MCF 10A (cell line): Measurements from ENCODE around the gene PHF21A. TPM values are rescaled to one million over a fixed set of nuclear protein-coding genes. Genes with fewer than 3 reads are reported as not detected.
"Not testable (repeated sequence)": the region's sequence is repeated elsewhere in the genome, so short reads cannot be mapped to it uniquely, and the experiment has no call there.

Experiments used
- BruUV-seq: library from RNA; stranded (reverse); fragments of 400-500 nt; replicated peaks from 2 replicates; lab custom pipeline; 2021; lab: Mats Ljungman, UMichigan
- CTCF ChIA-PET: fragments of 300-600 bp; sonication (Branson Sonifier 250); formaldehyde crosslinking; extraction: SDS; loops from one replicate; lab custom pipeline; 2021; ENCODE audit warnings: antibody characterized with exemption, inconsistent platforms; lab: Yijun Ruan, JAX
- POLR2A ChIA-PET: fragments of 300-600, 350-650 bp; sonication (Branson Sonifier 250); formaldehyde crosslinking; extraction: SDS; loops from one replicate; lab custom pipeline; 2020; ENCODE audit warnings: antibody characterized with exemption, inconsistent platforms; lab: Yijun Ruan, JAX
- DNase-seq: peaks from one replicate; pipeline ENCODE4 v3.0.0-alpha.2; 2018; ENCODE audit not compliant: unreplicated experiment
- H3K27ac Mint-ChIP-seq: one replicate; pipeline ENCODE4 v1.8.0; 2022; ENCODE audit warnings: mild to moderate bottlenecking, low read depth, mixed read lengths; ENCODE audit not compliant: unreplicated experiment
- H3K27me3 Mint-ChIP-seq: one replicate; pipeline ENCODE4 v1.8.0; 2022; ENCODE audit warnings: mixed read lengths; ENCODE audit not compliant: insufficient read depth, unreplicated experiment
- H3K36me3 Mint-ChIP-seq: one replicate; pipeline ENCODE4 v1.8.0; 2022; ENCODE audit warnings: mild to moderate bottlenecking, moderate library complexity, mixed read lengths; ENCODE audit not compliant: insufficient read depth, unreplicated experiment
- H3K4me1 Mint-ChIP-seq: one replicate; pipeline ENCODE4 v1.8.0; 2022; ENCODE audit warnings: mixed read lengths; ENCODE audit not compliant: insufficient read depth, unreplicated experiment
- H3K4me3 Mint-ChIP-seq: one replicate; pipeline ENCODE4 v1.8.0; 2022; ENCODE audit warnings: mild to moderate bottlenecking, moderate library complexity, mixed read lengths; ENCODE audit not compliant: unreplicated experiment
- H3K9me3 Mint-ChIP-seq: one replicate; pipeline ENCODE4 v1.8.0; 2022; ENCODE audit warnings: mixed read lengths; ENCODE audit not compliant: unreplicated experiment
- intact Hi-C: fragments of 100-400 bp; cut with micrococcal nuclease; formaldehyde crosslinking; loops from 2 replicates; pipeline ENCODE4 v1.14.1; 2022
- total RNA-seq: library from RNA; stranded (reverse); gene quantifications from 2 replicates; pipeline ENCODE4 v1.2.3, GENCODE V29; 2022
- TF ChIP-seq, protein P1 (sequence below): fragments of 200-600 bp; IDR thresholded peaks from one replicate; pipeline ENCODE4 v1.8.0; 2022; ENCODE audit warnings: antibody characterized with exemption, mild to moderate bottlenecking; ENCODE audit not compliant: unreplicated experiment

PHF21A gene
- total RNA-seq, 1 experiment from 2014 or later: 37.6 TPM

DNA sequence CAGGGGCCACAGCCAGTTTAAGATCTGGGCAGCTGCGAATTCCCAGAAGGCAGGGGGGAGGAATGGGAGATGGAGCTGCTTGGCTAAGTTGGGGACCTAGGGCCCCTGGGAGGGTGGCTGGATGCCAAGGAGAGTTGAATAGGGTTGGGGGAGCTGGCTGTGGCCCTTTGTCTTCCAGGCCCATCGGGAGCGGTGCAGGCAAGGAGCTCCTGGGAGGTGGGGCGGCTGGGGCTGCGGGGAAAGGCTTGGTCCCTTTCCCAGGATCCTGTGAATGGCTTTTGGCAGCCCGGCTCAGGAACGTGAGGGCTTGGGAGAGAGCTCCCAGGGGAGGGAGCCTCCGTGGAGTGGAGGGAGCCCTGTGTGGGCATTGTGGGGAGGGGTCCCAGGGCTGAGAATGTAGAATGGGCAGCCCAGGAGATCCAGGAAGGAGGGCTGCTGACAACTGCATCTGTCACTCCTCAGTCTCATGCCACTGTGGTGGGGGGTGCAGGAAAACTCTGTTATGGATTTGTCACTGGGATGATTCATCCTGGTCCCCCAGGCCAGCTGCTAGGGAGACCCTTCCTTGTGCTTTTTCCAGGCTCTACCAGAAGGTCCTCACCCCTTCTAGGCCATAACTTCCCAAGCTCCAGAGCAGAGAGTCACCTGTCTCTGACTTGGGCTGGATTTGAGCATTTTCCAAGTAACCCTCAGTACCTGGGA is 220.2 kb downstream of the PHF21A start:
- TF ChIP-seq, protein P1, sequence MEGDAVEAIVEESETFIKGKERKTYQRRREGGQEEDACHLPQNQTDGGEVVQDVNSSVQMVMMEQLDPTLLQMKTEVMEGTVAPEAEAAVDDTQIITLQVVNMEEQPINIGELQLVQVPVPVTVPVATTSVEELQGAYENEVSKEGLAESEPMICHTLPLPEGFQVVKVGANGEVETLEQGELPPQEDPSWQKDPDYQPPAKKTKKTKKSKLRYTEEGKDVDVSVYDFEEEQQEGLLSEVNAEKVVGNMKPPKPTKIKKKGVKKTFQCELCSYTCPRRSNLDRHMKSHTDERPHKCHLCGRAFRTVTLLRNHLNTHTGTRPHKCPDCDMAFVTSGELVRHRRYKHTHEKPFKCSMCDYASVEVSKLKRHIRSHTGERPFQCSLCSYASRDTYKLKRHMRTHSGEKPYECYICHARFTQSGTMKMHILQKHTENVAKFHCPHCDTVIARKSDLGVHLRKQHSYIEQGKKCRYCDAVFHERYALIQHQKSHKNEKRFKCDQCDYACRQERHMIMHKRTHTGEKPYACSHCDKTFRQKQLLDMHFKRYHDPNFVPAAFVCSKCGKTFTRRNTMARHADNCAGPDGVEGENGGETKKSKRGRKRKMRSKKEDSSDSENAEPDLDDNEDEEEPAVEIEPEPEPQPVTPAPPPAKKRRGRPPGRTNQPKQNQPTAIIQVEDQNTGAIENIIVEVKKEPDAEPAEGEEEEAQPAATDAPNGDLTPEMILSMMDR: no peak

DNA sequence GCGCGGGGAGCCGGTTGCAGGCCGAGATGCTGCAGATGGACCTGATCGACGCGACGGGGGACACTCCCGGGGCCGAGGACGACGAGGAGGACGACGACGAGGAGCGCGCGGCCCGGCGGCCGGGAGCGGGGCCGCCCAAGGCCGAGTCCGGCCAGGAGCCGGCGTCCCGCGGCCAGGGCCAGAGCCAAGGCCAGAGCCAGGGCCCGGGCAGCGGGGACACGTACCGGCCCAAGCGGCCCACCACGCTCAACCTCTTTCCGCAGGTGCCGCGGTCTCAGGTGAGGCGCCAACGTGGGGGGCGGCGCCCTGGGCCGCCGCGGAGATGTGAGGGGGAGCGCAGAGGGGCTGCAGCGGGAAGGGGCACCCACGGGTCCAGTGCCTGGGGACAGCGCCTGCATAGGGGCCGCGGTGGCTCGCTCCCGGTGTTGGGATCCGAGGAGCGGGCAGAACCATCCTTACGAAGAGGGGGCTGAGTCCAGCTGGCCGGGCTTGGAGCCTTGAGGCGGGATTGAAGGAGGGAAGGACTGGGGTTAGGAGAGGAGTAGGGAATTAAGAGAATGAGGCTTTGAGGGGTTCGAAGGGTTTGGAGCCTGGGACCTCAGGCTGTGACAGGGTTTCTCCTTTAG is 221.0 kb downstream of the PHF21A start:
- H3K36me3 Mint-ChIP-seq, H3K27me3 Mint-ChIP-seq, intact Hi-C loops, H3K9me3 Mint-ChIP-seq, BruUV-seq, DNase-seq, H3K4me1 Mint-ChIP-seq: not testable (repeated sequence)
- ChIA-PET POLR2A (interaction anchor here (0.6 to 1.5 kb wide), 4 partner anchors 9 to 393 kb away, joined by 3 to 5 read pairs (median 4); partner anchors contain the start of gene PEX16), CTCF (interaction anchor here (1.0 kb wide), 1 partner anchor 11 kb away, joined by 5 read pairs; no protein-coding TSS in a partner anchor)
- Mint-ChIP-seq H3K27ac (peak overlapping the region; percentile 39), H3K4me3 (peak overlapping the region; percentile 47)

More for the DNA sequence above, 220.2 kb downstream of the PHF21A start:
- ChIA-PET CTCF (interaction anchor here (1.0 kb wide), 1 partner anchor 12 kb away, joined by 5 read pairs; no protein-coding TSS in a partner anchor), POLR2A (interaction anchor here (0.6 to 1.5 kb wide), 4 partner anchors 8 to 393 kb away, joined by 3 to 5 read pairs (median 4); partner anchors contain the start of gene PEX16)
- no peaks in the 10 kb centered on the region for H3K9me3 Mint-ChIP-seq
- DNase-seq: no peak
- peaks cover 14% of the 10 kb centered on the region for H3K36me3 Mint-ChIP-seq
- intact Hi-C loops: no loop called here
- H3K4me1 Mint-ChIP-seq: peaks cover 8% of the 10 kb centered on the region
- no peak overlapping the region for H3K27ac Mint-ChIP-seq
- BruUV-seq: no TSS peak
- H3K4me3 Mint-ChIP-seq: peak overlapping the region; percentile 47
- no peaks in the 10 kb centered on the region for H3K27me3 Mint-ChIP-seq

DNA sequence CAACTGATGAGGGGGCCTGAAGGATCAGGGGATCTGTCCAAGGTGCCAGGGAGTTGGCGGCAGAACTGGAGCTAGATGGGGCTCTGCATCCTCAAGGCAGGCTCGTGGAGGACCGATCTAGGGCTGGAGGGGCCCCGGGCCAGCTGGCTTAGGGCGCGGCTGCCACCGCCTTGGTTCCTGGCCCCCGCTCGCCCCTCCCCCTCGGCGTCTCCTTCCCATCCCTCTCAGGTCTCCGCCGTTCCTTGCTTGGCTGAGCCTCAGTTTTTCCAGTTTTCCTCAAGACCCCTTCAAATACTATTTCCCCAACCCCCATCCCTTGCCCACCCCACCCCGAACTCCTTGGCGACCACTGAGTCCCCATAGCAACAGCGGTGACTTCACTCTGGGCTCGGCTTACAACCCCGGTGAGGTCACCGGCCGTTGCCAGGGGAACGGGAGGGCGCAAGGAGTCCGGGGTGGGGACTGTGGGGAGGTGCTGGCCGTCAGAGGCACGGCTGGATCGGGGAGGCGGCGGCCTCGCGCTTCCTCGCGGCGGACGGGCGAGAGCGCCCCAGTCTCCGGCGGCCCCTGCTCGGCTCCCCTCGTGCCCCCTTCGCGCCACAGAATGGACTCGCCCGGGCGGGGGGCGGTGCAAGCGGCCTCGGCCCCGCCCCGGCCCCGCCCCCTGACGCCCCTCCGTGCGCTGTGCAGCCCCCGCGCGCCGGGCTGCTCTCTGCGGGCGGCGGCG is 221.6 kb downstream of the PHF21A start:
- POLR2A ChIA-PET: interaction anchor here (0.6 to 1.7 kb wide), 5 partner anchors 9 to 692 kb away, joined by 3 to 6 read pairs (median 4); no protein-coding TSS in a partner anchor

DNA sequence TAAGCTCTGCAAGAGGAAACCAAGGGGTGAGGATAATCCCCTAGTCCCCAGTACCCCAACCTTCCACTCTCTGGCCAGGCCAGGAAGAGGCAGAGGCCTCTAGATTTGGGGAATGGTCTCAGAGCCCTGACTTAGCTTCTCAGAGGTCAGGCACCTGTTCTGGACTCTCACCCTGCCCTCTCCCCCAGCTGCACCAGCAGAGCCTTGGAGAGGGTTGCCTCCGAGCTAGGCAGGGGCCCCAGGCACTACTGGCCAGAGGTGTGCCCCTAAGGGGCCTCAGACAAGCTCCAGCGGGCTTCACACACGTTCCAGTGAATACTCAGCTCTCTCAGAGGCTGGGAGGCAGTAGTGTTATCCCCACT is 222.2 kb downstream of the PHF21A start:
- TF ChIP-seq, protein P1: no peak
- H3K4me3 Mint-ChIP-seq: peak overlapping the region; percentile 47
- peaks cover under 1% of the 10 kb centered on the region for H3K36me3 Mint-ChIP-seq
- no peak for DNase-seq
- BruUV-seq: no TSS peak
- no peaks in the 10 kb centered on the region for H3K27me3 Mint-ChIP-seq
- ChIA-PET CTCF (interaction anchor here (1.1 to 1.2 kb wide), 2 partner anchors 39 to 56 kb away, joined by 4 read pairs; no protein-coding TSS in a partner anchor), POLR2A (interaction anchor here (0.6 to 1.7 kb wide), 5 partner anchors 8 to 693 kb away, joined by 3 to 6 read pairs (median 4); no protein-coding TSS in a partner anchor)
- no peak overlapping the region for H3K27ac Mint-ChIP-seq
- peaks cover 8% of the 10 kb centered on the region for H3K4me1 Mint-ChIP-seq
- no peaks in the 10 kb centered on the region for H3K9me3 Mint-ChIP-seq
- intact Hi-C loops: loop anchor here (10.0 kb wide), 1 partner anchor 54 kb away; the partner anchor contains the start of gene CRY2

More for the DNA sequence above, 221.6 kb downstream of the PHF21A start:
- Mint-ChIP-seq H3K4me1 (peaks cover 8% of the 10 kb centered on the region), H3K4me3 (peak overlapping the region; percentile 47), H3K9me3 (no peaks in the 10 kb centered on the region), H3K27ac (peak overlapping the region; percentile 39), H3K27me3 (no peaks in the 10 kb centered on the region), H3K36me3 (peaks cover 6% of the 10 kb centered on the region)
- peak; percentile 64 for DNase-seq
- CTCF ChIA-PET: interaction anchor here (1.1 to 1.2 kb wide), 2 partner anchors 40 to 56 kb away, joined by 4 read pairs; no protein-coding TSS in a partner anchor
- intact Hi-C loops: loop anchor here (10.0 kb wide), 1 partner anchor 55 kb away; the partner anchor contains the start of gene CRY2
- BruUV-seq: no TSS peak
- TF ChIP-seq, protein P1: no peak
